GM12874 (cell line): ENCODE measurements around the gene FFAR4.

Experiments used
- TF ChIP-seq, protein P1 (sequence below): IDR thresholded peaks from 2 replicates; pipeline ENCODE4 v1.5.1; 2011; ENCODE audit warnings: low read depth, mild to moderate bottlenecking, control low read depth, low read length, moderate library complexity; ENCODE audit not compliant: insufficient read depth

FFAR4 gene

DNA sequence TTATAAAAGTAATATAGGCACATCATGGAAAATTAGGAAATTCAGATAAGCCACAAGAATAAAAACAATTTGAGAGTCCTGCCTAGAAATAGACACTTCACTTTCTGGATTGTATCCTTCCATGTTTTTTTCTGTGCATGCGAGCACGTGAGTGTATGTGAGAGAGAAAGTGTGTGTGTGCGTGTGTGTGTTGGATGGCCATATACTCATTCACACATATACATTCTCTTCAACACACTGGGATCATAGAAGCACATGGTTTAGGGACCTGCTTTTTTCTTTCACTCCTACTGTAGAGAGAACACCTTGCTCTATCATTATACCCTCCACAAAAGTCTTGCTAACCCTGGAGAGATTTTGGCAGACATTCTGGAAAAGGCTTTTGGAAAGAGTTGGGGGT lies 7.5 kb downstream of the FFAR4 start:
- TF ChIP-seq, protein P1, sequence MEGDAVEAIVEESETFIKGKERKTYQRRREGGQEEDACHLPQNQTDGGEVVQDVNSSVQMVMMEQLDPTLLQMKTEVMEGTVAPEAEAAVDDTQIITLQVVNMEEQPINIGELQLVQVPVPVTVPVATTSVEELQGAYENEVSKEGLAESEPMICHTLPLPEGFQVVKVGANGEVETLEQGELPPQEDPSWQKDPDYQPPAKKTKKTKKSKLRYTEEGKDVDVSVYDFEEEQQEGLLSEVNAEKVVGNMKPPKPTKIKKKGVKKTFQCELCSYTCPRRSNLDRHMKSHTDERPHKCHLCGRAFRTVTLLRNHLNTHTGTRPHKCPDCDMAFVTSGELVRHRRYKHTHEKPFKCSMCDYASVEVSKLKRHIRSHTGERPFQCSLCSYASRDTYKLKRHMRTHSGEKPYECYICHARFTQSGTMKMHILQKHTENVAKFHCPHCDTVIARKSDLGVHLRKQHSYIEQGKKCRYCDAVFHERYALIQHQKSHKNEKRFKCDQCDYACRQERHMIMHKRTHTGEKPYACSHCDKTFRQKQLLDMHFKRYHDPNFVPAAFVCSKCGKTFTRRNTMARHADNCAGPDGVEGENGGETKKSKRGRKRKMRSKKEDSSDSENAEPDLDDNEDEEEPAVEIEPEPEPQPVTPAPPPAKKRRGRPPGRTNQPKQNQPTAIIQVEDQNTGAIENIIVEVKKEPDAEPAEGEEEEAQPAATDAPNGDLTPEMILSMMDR: no peak

DNA sequence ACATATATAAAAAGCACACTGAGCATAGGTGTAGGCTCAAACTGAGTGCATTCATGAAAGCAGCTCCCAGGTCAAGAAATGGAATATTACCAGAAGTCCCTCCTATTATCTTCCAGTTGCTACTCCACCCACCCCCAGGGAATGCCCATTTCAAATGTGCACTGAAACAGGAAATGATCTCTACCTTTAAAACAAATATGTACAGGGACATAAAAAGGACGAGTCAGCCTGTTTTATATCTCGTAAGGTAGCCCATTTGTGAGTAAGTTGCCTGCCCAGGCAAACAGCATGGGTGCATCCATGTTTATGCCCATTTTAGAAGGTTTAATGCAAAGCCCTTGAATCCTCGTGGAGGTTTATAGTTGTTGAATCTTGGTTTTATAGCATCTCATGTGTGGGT lies 10.4 kb downstream of the FFAR4 start:
- TF ChIP-seq, protein P1: no peak

GRCh38 chr10:93577565-93577964 lies 11.1 kb downstream of the FFAR4 start:
- TF ChIP-seq, protein P1: no peak

DNA sequence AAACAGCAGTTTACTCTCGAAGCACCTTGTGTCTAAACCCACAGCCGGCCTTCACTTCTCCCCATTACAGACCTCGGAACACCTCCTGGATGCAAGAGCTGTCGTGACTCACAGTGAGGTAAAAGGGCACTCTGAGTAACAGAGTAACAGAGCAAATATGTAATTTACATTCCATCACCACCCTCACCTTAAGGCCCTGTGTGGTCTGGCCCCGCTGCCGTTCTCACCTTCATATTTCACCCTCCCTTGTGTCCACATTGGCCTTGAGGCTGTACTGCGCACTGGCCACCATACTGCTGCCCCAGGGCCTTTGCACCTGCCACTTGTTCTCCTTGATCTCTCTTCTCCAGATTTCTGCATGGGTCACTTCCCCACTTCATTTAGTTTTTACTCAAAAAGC lies 12.6 kb downstream of the FFAR4 start:
- TF ChIP-seq, protein P1: no peak

GRCh38 chr10:93579985-93580711 lies 13.7 kb downstream of the FFAR4 start:
- TF ChIP-seq, protein P1: no peak

GRCh38 chr10:93580828-93581227 lies 14.4 kb downstream of the FFAR4 start:
- TF ChIP-seq, protein P1: no peak

- TF ChIP-seq, protein P1: no peak
These were observed 18.0 kb downstream of the FFAR4 start for GRCh38 chr10:93584445-93584844.
